ENCODE data around the gene SAMSN1.

Gene SAMSN1

GRCh38 chr21:14567331-14568279 is 21.5 kb upstream of the SAMSN1 start:
- no peak for DNase-seq (ENCODE audit: extremely low spot score)
- ChIA-PET POLR2A (no interaction called here), CTCF (interaction anchor here (2.3 to 2.4 kb wide), 2 partner anchors 13 to 16 kb away, joined by 7 to 8 read pairs; no protein-coding TSS in a partner anchor)
- no peak for TF ChIP-seq CTCF (IDR thresholded peaks at IDR 0.05; ENCODE audit: control extremely low read depth, extremely low read depth, low read depth, missing control alignments)

GRCh38 chr21:14566894-14567293 is 20.8 kb upstream of the SAMSN1 start:
- no peak for DNase-seq (ENCODE audit: extremely low spot score)
- POLR2A ChIA-PET: no interaction called here
- CTCF ChIA-PET: no interaction called here
- no peak for TF ChIP-seq CTCF (IDR thresholded peaks at IDR 0.05; ENCODE audit: control extremely low read depth, extremely low read depth, low read depth, missing control alignments)

- POLR2A ChIA-PET: no interaction called here
- TF ChIP-seq CTCF (IDR thresholded peaks at IDR 0.05; ENCODE audit: control extremely low read depth, extremely low read depth, low read depth, missing control alignments): no peak
- no peak for DNase-seq (ENCODE audit: extremely low spot score)
- CTCF ChIA-PET: interaction anchor here (1.6 to 2.0 kb wide), 2 partner anchors 9 to 12 kb away, joined by 8 to 12 read pairs; no protein-coding TSS in a partner anchor
Observed at GRCh38 chr21:14562959-14563358, 16.8 kb upstream of the SAMSN1 start.

GRCh38 chr21:14560555-14560954 is 14.4 kb upstream of the SAMSN1 start:
- TF ChIP-seq CTCF (IDR thresholded peaks at IDR 0.05; ENCODE audit: control extremely low read depth, extremely low read depth, low read depth, missing control alignments): no peak
- CTCF ChIA-PET: interaction anchor here (0.7 to 1.1 kb wide), 3 partner anchors 10 to 177 kb away, joined by 3 read pairs; no protein-coding TSS in a partner anchor
- DNase-seq (ENCODE audit: extremely low spot score): no peak
- POLR2A ChIA-PET: no interaction called here

GRCh38 chr21:14560139-14560538 is 14.0 kb upstream of the SAMSN1 start:
- ChIA-PET POLR2A (no interaction called here), CTCF (interaction anchor here (0.7 to 1.1 kb wide), 3 partner anchors 10 to 178 kb away, joined by 3 read pairs; no protein-coding TSS in a partner anchor)
- no peak for TF ChIP-seq CTCF (IDR thresholded peaks at IDR 0.05; ENCODE audit: control extremely low read depth, extremely low read depth, low read depth, missing control alignments)
- no peak for DNase-seq (ENCODE audit: extremely low spot score)

- CTCF ChIA-PET: interaction anchor here (1.0 to 1.4 kb wide), 6 partner anchors 9 to 177 kb away, joined by 3 to 7 read pairs (median 4); no protein-coding TSS in a partner anchor
- DNase-seq (ENCODE audit: extremely low spot score): no peak
- POLR2A ChIA-PET: no interaction called here
- no peak for TF ChIP-seq CTCF (IDR thresholded peaks at IDR 0.05; ENCODE audit: control extremely low read depth, extremely low read depth, low read depth, missing control alignments)
Observed at GRCh38 chr21:14559102-14559501, 13.0 kb upstream of the SAMSN1 start.
